SU-DHL-6 (cell line): ENCODE measurements around the gene FRMPD4.

ENCODE experiments used
- H2AFZ ChIP-seq: fragments of 200-600 bp; sonication (generic); 2 replicates; pipeline ENCODE4 v1.6.1; 2014; ENCODE audit warnings: low read depth, mild to moderate bottlenecking, moderate library complexity, mixed read lengths, antibody characterized with exemption, low read length; ENCODE audit not compliant: severe bottlenecking
- H3F3A ChIP-seq: fragments of 200-600 bp; shearing (Covaris generic); 2 replicates; pipeline ENCODE4 v1.6.0; 2016; ENCODE audit warnings: antibody characterized with exemption, mild to moderate bottlenecking; ENCODE audit not compliant: insufficient read depth
- H3K27ac ChIP-seq: fragments of 200-600 bp; sonication (generic); 2 replicates; pipeline ENCODE4 v1.5.1; 2016; ENCODE audit warnings: low read depth, mild to moderate bottlenecking, low read length, moderate library complexity, mixed read lengths
- H3K27me3 ChIP-seq: fragments of 200-600 bp; sonication (generic), shearing (Covaris generic); 2 replicates; pipeline ENCODE4 v1.6.0; 2014; ENCODE audit warnings: mild to moderate bottlenecking, low read length
- H3K36me3 ChIP-seq: fragments of 200-600 bp; sonication (generic); 2 replicates; pipeline ENCODE4 v1.6.1; 2014; ENCODE audit warnings: mild to moderate bottlenecking, low read length, mixed read lengths
- H3K4me2 ChIP-seq: fragments of 300-600, 200-600 bp; shearing (Covaris generic), sonication (generic); 2 replicates; pipeline ENCODE4 v1.6.0; 2014; ENCODE audit warnings: low read length, low read depth, mild to moderate bottlenecking; ENCODE audit not compliant: poor library complexity, severe bottlenecking
- H3K4me3 ChIP-seq: fragments of 200-600 bp; sonication (generic); 2 replicates; pipeline ENCODE4 v1.5.1; 2014; ENCODE audit warnings: antibody characterized with exemption, low read length, mild to moderate bottlenecking, mixed read lengths; ENCODE audit not compliant: insufficient read depth, poor library complexity, severe bottlenecking
- H3K79me2 ChIP-seq: fragments of 200-600 bp; sonication (generic); 2 replicates; pipeline ENCODE4 v1.6.1; 2014; ENCODE audit warnings: mild to moderate bottlenecking, low read length, moderate library complexity; ENCODE audit not compliant: insufficient read depth
- H3K9ac ChIP-seq: fragments of 200-600 bp; sonication (generic); 2 replicates; pipeline ENCODE4 v1.7.0; 2014; ENCODE audit warnings: mild to moderate bottlenecking, low read length
- H3K9me2 ChIP-seq: fragments of 200-600 bp; sonication (generic); replicated peaks from 2 replicates; pipeline ENCODE4 v1.6.1; 2014; ENCODE audit warnings: low read length; ENCODE audit not compliant: insufficient read depth
- H3K9me3 ChIP-seq: fragments of 200-600 bp; sonication (generic); 2 replicates; pipeline ENCODE4 v1.6.1; 2014; ENCODE audit warnings: low read length, mixed read lengths; ENCODE audit not compliant: insufficient read depth
- H4K20me1 ChIP-seq: fragments of 200-600 bp; sonication (generic); 2 replicates; pipeline ENCODE4 v1.6.1; 2014; ENCODE audit warnings: low read depth, mild to moderate bottlenecking, antibody characterized with exemption, low read length, moderate library complexity, mixed read lengths
- CTCF ChIP-seq: fragments of 200-600 bp; sonication (generic); IDR thresholded peaks from one replicate; pipeline ENCODE4 v1.5.1; 2017; ENCODE audit warnings: antibody characterized with exemption, mild to moderate bottlenecking, low read length, moderate library complexity; ENCODE audit not compliant: insufficient read depth, poor library complexity, severe bottlenecking
- EZH2phosphoT487 ChIP-seq: fragments of 200-600 bp; sonication (generic), shearing (Covaris generic); conservative IDR thresholded peaks from 2 replicates; pipeline ENCODE4 v1.6.1; 2018; ENCODE audit warnings: mild to moderate bottlenecking, antibody characterized with exemption, low read length, moderate library complexity, mixed read lengths

The FRMPD4 gene

GRCh38 chrX:12322031-12322430 is 183.8 kb downstream of the FRMPD4 start:
- no peak for TF ChIP-seq CTCF
- TF ChIP-seq EZH2phosphoT487: no peak

GRCh38 chrX:12325171-12325570 is 186.9 kb downstream of the FRMPD4 start:
- no peak overlapping the region for H3K4me3 ChIP-seq
- no peak overlapping the region for H2AFZ ChIP-seq
- H3F3A ChIP-seq: no peaks in the 10 kb centered on the region
- no peak overlapping the region for H3K9ac ChIP-seq
- no peaks in the 10 kb centered on the region for H4K20me1 ChIP-seq
- no peaks in the 10 kb centered on the region for H3K36me3 ChIP-seq
- H3K27ac ChIP-seq: no peak overlapping the region
- H3K9me2 ChIP-seq: no peaks in the 10 kb centered on the region
- no peaks in the 10 kb centered on the region for H3K27me3 ChIP-seq
- no peaks in the 10 kb centered on the region for H3K79me2 ChIP-seq
- no peaks in the 10 kb centered on the region for H3K9me3 ChIP-seq
- H3K4me2 ChIP-seq: no peak overlapping the region
- TF ChIP-seq EZH2phosphoT487: no peak
- TF ChIP-seq CTCF: no peak

More at GRCh38 chrX:12322031-12322430, 183.8 kb downstream of the FRMPD4 start:
- H4K20me1 ChIP-seq: no peaks in the 10 kb centered on the region
- H3K9ac ChIP-seq: no peak overlapping the region
- H3K27ac ChIP-seq: no peak overlapping the region
- no peak overlapping the region for H3K4me2 ChIP-seq
- H3K9me3 ChIP-seq: no peaks in the 10 kb centered on the region
- H2AFZ ChIP-seq: no peak overlapping the region
- H3K79me2 ChIP-seq: no peaks in the 10 kb centered on the region
- no peaks in the 10 kb centered on the region for H3K27me3 ChIP-seq
- H3F3A ChIP-seq: no peaks in the 10 kb centered on the region
- H3K9me2 ChIP-seq: no peaks in the 10 kb centered on the region
- H3K36me3 ChIP-seq: no peaks in the 10 kb centered on the region
- H3K4me3 ChIP-seq: no peak overlapping the region

GRCh38 chrX:12327836-12328235 is 189.6 kb downstream of the FRMPD4 start:
- Histone ChIP-seq H3K4me3 (no peak overlapping the region), H2AFZ (no peak overlapping the region), H4K20me1 (no peaks in the 10 kb centered on the region), H3K4me2 (no peak overlapping the region), H3K36me3 (no peaks in the 10 kb centered on the region), H3K9me3 (no peaks in the 10 kb centered on the region), H3K79me2 (no peaks in the 10 kb centered on the region), H3F3A (no peaks in the 10 kb centered on the region), H3K9me2 (no peaks in the 10 kb centered on the region), H3K27ac (no peak overlapping the region), H3K9ac (no peak overlapping the region), H3K27me3 (no peaks in the 10 kb centered on the region)
- no peak for TF ChIP-seq CTCF
- TF ChIP-seq EZH2phosphoT487: no peak
